ENCODE results near the gene ETV1. TPM values are rescaled to one million over a fixed set of nuclear protein-coding genes. Genes with fewer than 3 reads are reported as not detected.
A peak's percentile ranks its signal among the peaks of the same experiment; 100 is the strongest.

ETV1 gene
- total RNA-seq, 1 experiment from 2014 or later = 68.5 TPM

DNA sequence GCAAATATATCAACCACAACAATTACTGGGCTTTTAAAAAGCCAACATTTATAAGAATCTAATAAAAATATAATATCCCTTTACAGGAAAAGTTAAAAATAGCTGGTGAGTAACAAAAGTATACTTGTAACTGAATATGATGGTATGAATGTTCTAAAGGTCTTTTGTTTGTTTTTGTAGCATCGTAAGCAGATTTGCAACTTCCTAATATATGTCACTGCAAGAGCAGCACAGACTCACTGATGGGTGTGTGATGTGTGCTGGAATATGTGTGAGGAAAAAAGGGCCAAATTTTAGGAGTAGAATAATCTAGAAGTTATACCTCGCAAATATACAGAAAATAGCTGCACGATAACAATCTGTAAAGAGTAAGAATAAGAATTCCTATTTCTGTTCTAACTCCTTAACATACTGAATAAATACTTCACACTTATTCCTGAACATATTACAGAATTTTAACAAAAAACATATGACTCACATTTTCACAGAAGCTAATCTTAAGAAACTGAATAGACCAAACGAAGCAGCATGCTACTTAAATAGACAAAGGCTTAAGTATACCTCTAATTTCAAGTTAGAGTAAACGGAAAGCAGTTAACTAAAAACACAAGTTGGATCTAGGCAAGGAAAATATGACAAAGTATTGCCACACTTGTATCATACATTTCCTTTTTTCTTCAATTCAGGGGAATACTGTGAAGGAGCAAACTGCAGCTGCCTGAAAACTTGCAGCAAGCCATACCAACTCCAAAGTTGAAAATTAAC is 9.6 kb downstream of the ETV1 start:
- Histone ChIP-seq H2BK5ac (ENCODE audit: insufficient read length, low read length) (no peak overlapping the region), H4K20me1 (ENCODE audit: control insufficient read depth, insufficient read depth, insufficient read length) (peaks cover 3% of the 10 kb centered on the region), H3K4ac (ENCODE audit: low read depth, low read length) (no peak overlapping the region), H3K56ac (ENCODE audit: insufficient read length, low read depth, low read length) (no peak overlapping the region), H2BK15ac (ENCODE audit: low read depth, low read length) (no peak overlapping the region), H3K4me1 (ENCODE audit: insufficient read depth, low read length) (peaks cover 2% of the 10 kb centered on the region), H2AK5ac (ENCODE audit: insufficient read length, low read length) (no peak overlapping the region), H3K79me1 (ENCODE audit: insufficient read depth, low read depth, low read length, poor library complexity, severe bottlenecking) (no peaks in the 10 kb centered on the region), H3K9me3 (ENCODE audit: control insufficient read depth, low read depth, low read length) (no peaks in the 10 kb centered on the region), H3K23me2 (ENCODE audit: insufficient read length, low read depth, low read length, poor library complexity, severe bottlenecking) (no peaks in the 10 kb centered on the region), H2BK120ac (ENCODE audit: low read depth, low read length, poor library complexity, severe bottlenecking) (no peak overlapping the region), H3T11ph (ENCODE audit: low read length) (no peak overlapping the region), H2BK12ac (ENCODE audit: insufficient read length, low read depth, low read length) (no peak overlapping the region), H3K23ac (ENCODE audit: insufficient read length, low read depth, low read length) (no peak overlapping the region), H2AFZ (ENCODE audit: low read length) (no peak overlapping the region), H4K91ac (ENCODE audit: insufficient read length, low read depth, low read length) (no peak overlapping the region), H3K14ac (ENCODE audit: insufficient read depth, low read length) (no peak overlapping the region), H3K79me2 (ENCODE audit: insufficient read depth, low read length) (peaks cover 3% of the 10 kb centered on the region; the same call in 1 of the 2 replicates), H2BK20ac (ENCODE audit: low read depth, low read length, poor library complexity, severe bottlenecking) (no peak overlapping the region), H3K27me3 (ENCODE audit: insufficient read depth, low read length) (no peaks in the 10 kb centered on the region), H3K18ac (ENCODE audit: insufficient read length, low read depth, low read length) (no peak overlapping the region), H4K8ac (replicated peaks; ENCODE audit: insufficient read length, low read depth, low read length) (no peak overlapping the region), H3K27ac (ENCODE audit: insufficient read length, low read depth, low read length) (peak overlapping the region; percentile 42), H3K4me2 (ENCODE audit: insufficient read depth, insufficient read length, low read length) (no peak overlapping the region), H4K5ac (ENCODE audit: insufficient read length, low read depth, low read length) (no peak overlapping the region), H3K9ac (ENCODE audit: extremely low read depth, insufficient read length, low read length) (no peak overlapping the region)
- TF ChIP-seq, protein P1, sequence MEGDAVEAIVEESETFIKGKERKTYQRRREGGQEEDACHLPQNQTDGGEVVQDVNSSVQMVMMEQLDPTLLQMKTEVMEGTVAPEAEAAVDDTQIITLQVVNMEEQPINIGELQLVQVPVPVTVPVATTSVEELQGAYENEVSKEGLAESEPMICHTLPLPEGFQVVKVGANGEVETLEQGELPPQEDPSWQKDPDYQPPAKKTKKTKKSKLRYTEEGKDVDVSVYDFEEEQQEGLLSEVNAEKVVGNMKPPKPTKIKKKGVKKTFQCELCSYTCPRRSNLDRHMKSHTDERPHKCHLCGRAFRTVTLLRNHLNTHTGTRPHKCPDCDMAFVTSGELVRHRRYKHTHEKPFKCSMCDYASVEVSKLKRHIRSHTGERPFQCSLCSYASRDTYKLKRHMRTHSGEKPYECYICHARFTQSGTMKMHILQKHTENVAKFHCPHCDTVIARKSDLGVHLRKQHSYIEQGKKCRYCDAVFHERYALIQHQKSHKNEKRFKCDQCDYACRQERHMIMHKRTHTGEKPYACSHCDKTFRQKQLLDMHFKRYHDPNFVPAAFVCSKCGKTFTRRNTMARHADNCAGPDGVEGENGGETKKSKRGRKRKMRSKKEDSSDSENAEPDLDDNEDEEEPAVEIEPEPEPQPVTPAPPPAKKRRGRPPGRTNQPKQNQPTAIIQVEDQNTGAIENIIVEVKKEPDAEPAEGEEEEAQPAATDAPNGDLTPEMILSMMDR (conservative IDR thresholded peaks at IDR 0.05) = no peak
- WGBS (ENCODE audit: extremely low coverage, insufficient read length, low lambda C conversion rate) = no CpG with 5 or more reads among the region's 5 CpGs
- peaks cover 57 to 65% of the 10 kb centered on the region in 2 experiments for H3K4me1 Mint-ChIP-seq
- no peaks in the 10 kb centered on the region for H3K27me3 Mint-ChIP-seq (ENCODE audit: low read depth)
- peak overlapping the region in 1 of 2 experiments; percentile 13; a peak in 1 of 5 replicates for H3K4me3 Mint-ChIP-seq
- peak overlapping the region in 2 of 3 experiments; percentile 46 to 70; a peak in 4 of 7 replicates for H3K27ac Mint-ChIP-seq
- no peak for DNase-seq
- H3K36me3 Mint-ChIP-seq (ENCODE audit: insufficient read depth in 1 of 3, low read depth in 3 of 3) = peaks cover 18 to 22% (median 21%) of the 10 kb centered on the region in 3 experiments; a peak in 6 of 7 replicates
- H3K9me3 Mint-ChIP-seq = no peaks in the 10 kb centered on the region
